Measurements from ENCODE around the gene OR13J1. TPM values are rescaled to one million over a fixed set of nuclear protein-coding genes. Genes with fewer than 3 reads are reported as not detected.

Gene OR13J1
- total and polyA plus RNA-seq, 2 experiments from 2014 or later = 0.15 TPM; not detected in 1

DNA sequence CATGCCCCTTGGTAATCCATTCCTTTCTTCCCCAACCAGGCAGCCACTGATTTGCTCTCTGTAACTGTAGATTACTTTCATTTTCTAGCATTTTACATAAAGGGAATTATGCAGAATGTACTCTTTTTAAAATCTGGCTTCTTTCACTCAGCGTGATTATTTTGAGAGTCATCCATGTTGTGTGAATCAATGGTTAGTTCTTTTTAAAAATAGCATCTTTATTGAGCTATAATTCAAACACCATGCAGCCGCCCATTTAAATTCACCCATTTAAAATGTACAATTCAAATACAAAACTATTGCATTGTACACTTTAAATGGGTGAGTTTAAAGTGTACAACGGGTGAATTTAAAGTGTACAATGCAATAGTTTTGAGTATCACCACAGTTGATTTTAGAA is 2.3 kb upstream of the OR13J1 start:
- TF ChIP-seq, protein P1, sequence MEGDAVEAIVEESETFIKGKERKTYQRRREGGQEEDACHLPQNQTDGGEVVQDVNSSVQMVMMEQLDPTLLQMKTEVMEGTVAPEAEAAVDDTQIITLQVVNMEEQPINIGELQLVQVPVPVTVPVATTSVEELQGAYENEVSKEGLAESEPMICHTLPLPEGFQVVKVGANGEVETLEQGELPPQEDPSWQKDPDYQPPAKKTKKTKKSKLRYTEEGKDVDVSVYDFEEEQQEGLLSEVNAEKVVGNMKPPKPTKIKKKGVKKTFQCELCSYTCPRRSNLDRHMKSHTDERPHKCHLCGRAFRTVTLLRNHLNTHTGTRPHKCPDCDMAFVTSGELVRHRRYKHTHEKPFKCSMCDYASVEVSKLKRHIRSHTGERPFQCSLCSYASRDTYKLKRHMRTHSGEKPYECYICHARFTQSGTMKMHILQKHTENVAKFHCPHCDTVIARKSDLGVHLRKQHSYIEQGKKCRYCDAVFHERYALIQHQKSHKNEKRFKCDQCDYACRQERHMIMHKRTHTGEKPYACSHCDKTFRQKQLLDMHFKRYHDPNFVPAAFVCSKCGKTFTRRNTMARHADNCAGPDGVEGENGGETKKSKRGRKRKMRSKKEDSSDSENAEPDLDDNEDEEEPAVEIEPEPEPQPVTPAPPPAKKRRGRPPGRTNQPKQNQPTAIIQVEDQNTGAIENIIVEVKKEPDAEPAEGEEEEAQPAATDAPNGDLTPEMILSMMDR (conservative IDR thresholded peaks at IDR 0.05; ENCODE audit: low read depth in 2 of 2) = no peak
- TF ChIP-seq ZNF331 (CRISPR knock-in tag; IDR thresholded peaks at IDR 0.05; ENCODE audit: low read depth) (no peak), ZNF462 (CRISPR knock-in tag; IDR thresholded peaks at IDR 0.05) (no peak), JUNB (IDR thresholded peaks at IDR 0.05; ENCODE audit: unreplicated experiment) (no peak)
- no peaks in the 10 kb centered on the region for H3K36me3 ChIP-seq (ENCODE audit: insufficient read depth)
- H3K9me3 Mint-ChIP-seq = peaks cover 19% of the 10 kb centered on the region
- H3K27me3 ChIP-seq (ENCODE audit: insufficient read depth) = no peaks in the 10 kb centered on the region
- H3F3A ChIP-seq (replicated peaks; ENCODE audit: low read depth) = no peaks in the 10 kb centered on the region
- H4K20me1 ChIP-seq (replicated peaks; ENCODE audit: insufficient read depth) = no peaks in the 10 kb centered on the region
- H3K79me2 ChIP-seq (replicated peaks; ENCODE audit: insufficient read depth) = no peaks in the 10 kb centered on the region
- no peak overlapping the region for H3K27ac Mint-ChIP-seq
- peaks cover 7% of the 10 kb centered on the region; the same call in 1 of the 2 replicates for H3K4me1 ChIP-seq (ENCODE audit: insufficient read depth)
- no peak overlapping the region for H3K4me2 ChIP-seq
- H3K4me3 ChIP-seq = no peak overlapping the region
- no peak overlapping the region for H3K4me3 Mint-ChIP-seq
- H3K27me3 Mint-ChIP-seq (ENCODE audit: insufficient read depth, low read depth, poor library complexity) = peaks cover 12% of the 10 kb centered on the region
- DNase-seq (ENCODE audit: low spot score) (no peak), ATAC-seq (no peak)
- H3K4me1 Mint-ChIP-seq = peaks cover 16% of the 10 kb centered on the region
- H3K27ac ChIP-seq (ENCODE audit: low read depth) = no peak overlapping the region
- peaks cover 5% of the 10 kb centered on the region for H3K9me2 ChIP-seq (ENCODE audit: insufficient read depth)
- no peak overlapping the region for H2AFZ ChIP-seq
- peaks cover 7% of the 10 kb centered on the region; the same call in 1 of the 3 replicates for H3K36me3 Mint-ChIP-seq (ENCODE audit: low read depth)

All from GM23338 (cell line).